WERI-Rb-1 (cell line): Measurements from ENCODE around the gene CACNA1A.
"Not testable (repeated sequence)": the region's sequence is repeated elsewhere in the genome, so short reads cannot be mapped to it uniquely, and the experiment has no call there.

Experiments used
- DNase-seq: peaks from one replicate; pipeline ENCODE4 v3.0.0-alpha.2; 2020
- H3K27ac ChIP-seq: fragments of 250-450 bp; sonication (Bioruptor Pico); 2 replicates; pipeline ENCODE4 v1.5.1; 2020; ENCODE audit warnings: mild to moderate bottlenecking, moderate library complexity
- H3K27me3 ChIP-seq: fragments of 250-450 bp; sonication (Bioruptor Pico); 2 replicates; pipeline ENCODE4 v1.5.1; 2021; ENCODE audit warnings: mild to moderate bottlenecking, low read depth, moderate library complexity; ENCODE audit not compliant: insufficient read depth, severe bottlenecking
- H3K36me3 ChIP-seq: fragments of 250-450 bp; sonication (Bioruptor Pico); 2 replicates; pipeline ENCODE4 v1.5.1; 2020; ENCODE audit warnings: mild to moderate bottlenecking, moderate library complexity
- H3K4me3 ChIP-seq: 2 replicates; pipeline ENCODE4 v1.5.1; 2011; ENCODE audit warnings: low read depth, mild to moderate bottlenecking, control low read depth, low read length
- H3K9me3 ChIP-seq: fragments of 250-450 bp; sonication (Bioruptor Pico); 2 replicates; pipeline ENCODE4 v1.5.1; 2021; ENCODE audit warnings: mild to moderate bottlenecking, moderate library complexity; ENCODE audit not compliant: severe bottlenecking
- CTCF ChIP-seq: IDR thresholded peaks from 2 replicates; pipeline ENCODE4 v1.5.1; 2011; ENCODE audit warnings: low read depth, mild to moderate bottlenecking, control low read depth, inconsistent platforms, low read length

The CACNA1A gene

GRCh38 chr19:13176345-13176744 lies 329.9 kb downstream of the CACNA1A start:
- DNase-seq: no peak
- no peaks in the 10 kb centered on the region for H3K9me3 ChIP-seq
- no peak overlapping the region for H3K4me3 ChIP-seq
- H3K27me3 ChIP-seq: no peaks in the 10 kb centered on the region
- H3K36me3 ChIP-seq: no peaks in the 10 kb centered on the region
- H3K27ac ChIP-seq: peak overlapping the region; percentile 34; the same call in 1 of the 2 replicates
- TF ChIP-seq CTCF: no peak

GRCh38 chr19:13173139-13173737 lies 333.0 kb downstream of the CACNA1A start:
- no peaks in the 10 kb centered on the region for H3K27me3 ChIP-seq
- DNase-seq: no peak
- no peaks in the 10 kb centered on the region for H3K36me3 ChIP-seq
- TF ChIP-seq CTCF: no peak
- no peak overlapping the region for H3K4me3 ChIP-seq
- no peak overlapping the region for H3K27ac ChIP-seq
- H3K9me3 ChIP-seq: no peaks in the 10 kb centered on the region

GRCh38 chr19:13172346-13173138 lies 333.7 kb downstream of the CACNA1A start:
- TF ChIP-seq CTCF: no peak
- Histone ChIP-seq H3K27me3 (no peaks in the 10 kb centered on the region), H3K36me3 (no peaks in the 10 kb centered on the region), H3K9me3 (no peaks in the 10 kb centered on the region), H3K4me3 (no peak overlapping the region), H3K27ac (no peak overlapping the region)
- no peak for DNase-seq

- no peaks in the 10 kb centered on the region for H3K36me3 ChIP-seq
Observed at GRCh38 chr19:13171146-13171545, 335.1 kb downstream of the CACNA1A start.

GRCh38 chr19:13169769-13170168 lies 336.5 kb downstream of the CACNA1A start:
- TF ChIP-seq CTCF: no peak
- Histone ChIP-seq H3K27ac (no peak overlapping the region), H3K4me3 (no peak overlapping the region), H3K27me3 (no peaks in the 10 kb centered on the region), H3K36me3 (no peaks in the 10 kb centered on the region), H3K9me3 (no peaks in the 10 kb centered on the region)
- DNase-seq: no peak

More at GRCh38 chr19:13171146-13171545, 335.1 kb downstream of the CACNA1A start:
- DNase-seq: no peak
- H3K27ac ChIP-seq: no peak overlapping the region
- H3K4me3 ChIP-seq: no peak overlapping the region
- H3K9me3 ChIP-seq: no peaks in the 10 kb centered on the region
- TF ChIP-seq CTCF: no peak
- no peaks in the 10 kb centered on the region for H3K27me3 ChIP-seq

GRCh38 chr19:13166151-13166550 lies 340.1 kb downstream of the CACNA1A start:
- H3K9me3 ChIP-seq, H3K4me3 ChIP-seq, DNase-seq, H3K27ac ChIP-seq, H3K27me3 ChIP-seq, H3K36me3 ChIP-seq: not testable (repeated sequence)
